Nephron (organoid): Measurements from ENCODE around the gene TOM1.

Experiments used
- H3K27ac Mint-ChIP-seq, 3 experiments: 2 replicates each; pipeline ENCODE4 v1.8.0; 2020; ENCODE audit warnings: mixed read lengths in 3 of 3, mild to moderate bottlenecking in 2 of 3, moderate library complexity in 1 of 3
- H3K27me3 Mint-ChIP-seq: 2 replicates; pipeline ENCODE4 v1.8.0; 2021; ENCODE audit warnings: low read depth, mild to moderate bottlenecking, moderate library complexity, mixed read lengths
- H3K36me3 Mint-ChIP-seq: 2 replicates; pipeline ENCODE4 v1.8.0; 2020; ENCODE audit warnings: low read depth, mixed read lengths
- H3K4me1 Mint-ChIP-seq: 2 replicates; pipeline ENCODE4 v1.8.0; 2020; ENCODE audit warnings: mixed read lengths
- H3K4me3 Mint-ChIP-seq, 3 experiments: 2 replicates each; pipeline ENCODE4 v1.8.0; 2020; ENCODE audit warnings: mild to moderate bottlenecking in 3 of 3, mixed read lengths in 3 of 3, moderate library complexity in 2 of 3
- H3K9me3 Mint-ChIP-seq: 2 replicates; pipeline ENCODE4 v1.8.0; 2020; ENCODE audit warnings: mixed read lengths
- CTCF ChIP-seq, 3 experiments: fragments of 200-600 bp; sonication (generic); IDR thresholded peaks; one replicate each; pipeline ENCODE4 v1.5.0; 2021; ENCODE audit warnings: antibody characterized with exemption in 3 of 3; ENCODE audit not compliant: unreplicated experiment in 3 of 3

Gene TOM1

GRCh38 chr22:35317680-35318290 lies 18.1 kb downstream of the TOM1 start:
- no peaks in the 10 kb centered on the region for H3K9me3 Mint-ChIP-seq
- TF ChIP-seq CTCF (IDR thresholded peaks at IDR 0.05; ENCODE audit: unreplicated experiment in 3 of 3), result no peak
- H3K36me3 Mint-ChIP-seq, result peaks cover 12% of the 10 kb centered on the region
- peaks cover 30% of the 10 kb centered on the region for H3K4me1 Mint-ChIP-seq
- no peak overlapping the region for H3K27ac Mint-ChIP-seq
- H3K27me3 Mint-ChIP-seq, result no peaks in the 10 kb centered on the region
- H3K4me3 Mint-ChIP-seq, result no peak overlapping the region

- no peak overlapping the region for H3K4me3 Mint-ChIP-seq
- H3K9me3 Mint-ChIP-seq, result no peaks in the 10 kb centered on the region
- no peak overlapping the region for H3K27ac Mint-ChIP-seq
- peaks cover 15% of the 10 kb centered on the region for H3K36me3 Mint-ChIP-seq
- no peaks in the 10 kb centered on the region for H3K27me3 Mint-ChIP-seq
- peaks cover 22% of the 10 kb centered on the region for H3K4me1 Mint-ChIP-seq
- TF ChIP-seq CTCF (IDR thresholded peaks at IDR 0.05; ENCODE audit: unreplicated experiment in 3 of 3), result no peak
Measured at GRCh38 chr22:35318346-35319215, 18.9 kb downstream of the TOM1 start.

- Mint-ChIP-seq H3K27me3 (no peaks in the 10 kb centered on the region), H3K9me3 (no peaks in the 10 kb centered on the region), H3K4me3 (no peak overlapping the region), H3K36me3 (peaks cover 15% of the 10 kb centered on the region), H3K4me1 (peaks cover 13% of the 10 kb centered on the region), H3K27ac (no peak overlapping the region)
- TF ChIP-seq CTCF (IDR thresholded peaks at IDR 0.05; ENCODE audit: unreplicated experiment in 3 of 3), result no peak
Measured at GRCh38 chr22:35319244-35319985, 19.7 kb downstream of the TOM1 start.

GRCh38 chr22:35322126-35322525 lies 22.4 kb downstream of the TOM1 start:
- no peaks in the 10 kb centered on the region for H3K9me3 Mint-ChIP-seq
- no peak overlapping the region for H3K27ac Mint-ChIP-seq
- TF ChIP-seq CTCF (IDR thresholded peaks at IDR 0.05; ENCODE audit: unreplicated experiment in 3 of 3), result no peak
- peaks cover 35% of the 10 kb centered on the region for H3K36me3 Mint-ChIP-seq
- no peak overlapping the region for H3K4me3 Mint-ChIP-seq
- no peaks in the 10 kb centered on the region for H3K4me1 Mint-ChIP-seq
- H3K27me3 Mint-ChIP-seq, result no peaks in the 10 kb centered on the region

GRCh38 chr22:35322893-35323292 lies 23.2 kb downstream of the TOM1 start:
- Mint-ChIP-seq H3K36me3 (peaks cover 43% of the 10 kb centered on the region), H3K4me3 (no peak overlapping the region), H3K9me3 (no peaks in the 10 kb centered on the region), H3K27ac (no peak overlapping the region), H3K4me1 (no peaks in the 10 kb centered on the region), H3K27me3 (no peaks in the 10 kb centered on the region)
- TF ChIP-seq CTCF (IDR thresholded peaks at IDR 0.05; ENCODE audit: unreplicated experiment in 3 of 3), result no peak
